ENCODE results near the gene TTLL4. TPM values are rescaled to one million over a fixed set of nuclear protein-coding genes. Genes with fewer than 3 reads are reported as not detected.

Gene TTLL4
- polyA plus RNA-seq, 1 of the 3 experiments (the other 2 are of a cell fraction), result 15.6 TPM

DNA sequence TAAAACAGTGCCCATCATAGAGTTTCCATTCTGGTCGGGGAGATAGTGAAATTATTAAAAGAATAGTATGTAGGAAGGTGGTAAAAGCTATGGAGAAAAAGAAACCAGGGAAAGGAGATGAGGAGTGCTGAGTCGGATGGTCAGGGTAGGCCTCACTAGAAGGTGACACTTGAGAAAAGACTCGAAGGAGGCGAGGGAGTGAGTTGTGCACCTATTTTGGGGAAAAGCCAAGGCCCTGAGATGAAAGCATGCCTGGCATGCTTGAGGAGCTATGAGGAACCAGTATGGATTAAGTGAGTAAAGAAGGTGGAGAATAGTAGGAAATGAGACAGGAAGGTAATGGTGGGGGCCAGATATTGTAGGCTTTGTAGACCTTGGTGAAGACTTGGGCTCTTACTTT is 7.3 kb upstream of the TTLL4 start (continued):
- TF ChIP-seq TEAD4 (IDR thresholded peaks at IDR 0.05; ENCODE audit: borderline replicate concordance, insufficient read depth) (no peak), TAF1 (IDR thresholded peaks at IDR 0.05; ENCODE audit: borderline replicate concordance, low read depth, low read length) (no peak), POLR2AphosphoS5 (IDR thresholded peaks at IDR 0.05; ENCODE audit: low read depth, low read length) (no peak), SMC3 (IDR thresholded peaks at IDR 0.05; ENCODE audit: low read depth, low read length) (no peak)
- TF ChIP-seq, protein P1, sequence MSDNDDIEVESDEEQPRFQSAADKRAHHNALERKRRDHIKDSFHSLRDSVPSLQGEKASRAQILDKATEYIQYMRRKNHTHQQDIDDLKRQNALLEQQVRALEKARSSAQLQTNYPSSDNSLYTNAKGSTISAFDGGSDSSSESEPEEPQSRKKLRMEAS (IDR thresholded peaks at IDR 0.05; ENCODE audit: low read depth), result no peak
- TF ChIP-seq, protein P2, sequence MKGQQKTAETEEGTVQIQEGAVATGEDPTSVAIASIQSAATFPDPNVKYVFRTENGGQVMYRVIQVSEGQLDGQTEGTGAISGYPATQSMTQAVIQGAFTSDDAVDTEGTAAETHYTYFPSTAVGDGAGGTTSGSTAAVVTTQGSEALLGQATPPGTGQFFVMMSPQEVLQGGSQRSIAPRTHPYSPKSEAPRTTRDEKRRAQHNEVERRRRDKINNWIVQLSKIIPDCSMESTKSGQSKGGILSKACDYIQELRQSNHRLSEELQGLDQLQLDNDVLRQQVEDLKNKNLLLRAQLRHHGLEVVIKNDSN (IDR thresholded peaks at IDR 0.05; ENCODE audit: borderline replicate concordance, low read depth), result no peak

DNA sequence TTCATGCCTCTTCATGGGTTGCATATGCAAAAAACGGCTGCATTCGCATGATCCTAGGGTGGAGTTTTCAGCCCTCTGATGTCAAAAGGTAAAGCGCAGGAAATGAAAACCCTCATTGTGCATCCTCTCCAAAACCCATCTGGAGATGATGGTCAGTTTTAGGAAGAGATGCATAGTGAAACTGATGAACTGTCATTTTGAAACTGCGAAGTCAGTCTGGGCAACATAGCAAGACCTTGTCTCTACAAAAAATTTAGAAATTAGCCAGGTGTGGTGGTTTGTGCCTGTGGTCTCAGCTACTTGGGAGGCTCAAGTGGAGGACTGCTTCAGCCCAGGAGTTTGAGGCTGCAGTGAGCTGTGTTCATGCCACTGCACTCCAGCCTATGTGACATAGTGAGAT is 2.5 kb upstream of the TTLL4 start:
- no peaks in the 10 kb centered on the region for H3K27me3 ChIP-seq (ENCODE audit: insufficient read depth)
- CTCF ChIA-PET, result interaction anchor here (1.0 to 2.1 kb wide), 4 partner anchors 14 to 139 kb away, joined by 3 to 10 read pairs (median 6); no protein-coding TSS in a partner anchor
- 0 out of 4 replicates have a peak, but pooled peaks cover 0 to 5% of the 10 kb centered on the region in 2 experiments for H3K4me1 ChIP-seq (ENCODE audit: control insufficient read depth in 1 of 2, insufficient read depth in 2 of 2, low read depth in 1 of 2, low read length in 1 of 2)
- no peaks in the 10 kb centered on the region for H3K9me2 ChIP-seq
- H3K9ac ChIP-seq, result no peak overlapping the region
- POLR2A ChIA-PET, result interaction anchor here (0.8 kb wide), 1 partner anchor 11 kb away, joined by 3 read pairs; no protein-coding TSS in a partner anchor
- no peaks in the 10 kb centered on the region for H4K20me1 ChIP-seq (ENCODE audit: insufficient read depth)
- no peak overlapping the region for H3K4me3 ChIP-seq (ENCODE audit: low read depth in 2 of 2, low read length in 1 of 2)
- H3K27ac ChIP-seq (ENCODE audit: low read depth in 2 of 2, low read length in 1 of 2), result no peak overlapping the region
- no peak overlapping the region for H2AFZ ChIP-seq (ENCODE audit: low read depth)
- no peaks in the 10 kb centered on the region for H3K9me3 ChIP-seq
- 92% methylated on average over 4 of the region's 4 CpGs for WGBS (ENCODE audit: low lambda C conversion rate)
- DNase-seq, result no peak
- peaks cover 5% of the 10 kb centered on the region for H3F3A ChIP-seq (replicated peaks; ENCODE audit: insufficient read depth)
- H3K4me2 ChIP-seq, result no peak overlapping the region
- H3K79me2 ChIP-seq (ENCODE audit: insufficient read depth), result peaks cover 19% of the 10 kb centered on the region
- peaks cover 0 to 5% of the 10 kb centered on the region in 2 experiments for H3K36me3 ChIP-seq (replicated peaks in 1 of 2; ENCODE audit: control insufficient read depth in 1 of 2, insufficient read depth in 2 of 2, low read length in 1 of 2)
- TF ChIP-seq ELF1 (IDR thresholded peaks at IDR 0.05), result no peak
- TF ChIP-seq, protein P1 (IDR thresholded peaks at IDR 0.05; ENCODE audit: low read depth), result no peak
- TF ChIP-seq RCOR1 (IDR thresholded peaks at IDR 0.05; ENCODE audit: low read length), result no peak
- no peak for TF ChIP-seq TCF12 (IDR thresholded peaks at IDR 0.05)
- TF ChIP-seq NFIC (IDR thresholded peaks at IDR 0.05; ENCODE audit: borderline replicate concordance), result no peak
- no peak for TF ChIP-seq FOXJ3 (CRISPR knock-in tag; IDR thresholded peaks at IDR 0.05)
- no peak for TF ChIP-seq TAF1 (IDR thresholded peaks at IDR 0.05; ENCODE audit: borderline replicate concordance, low read depth, low read length)
- no peak for TF ChIP-seq RAD21 (IDR thresholded peaks at IDR 0.05; ENCODE audit: low read length)
- TF ChIP-seq, protein P3, sequence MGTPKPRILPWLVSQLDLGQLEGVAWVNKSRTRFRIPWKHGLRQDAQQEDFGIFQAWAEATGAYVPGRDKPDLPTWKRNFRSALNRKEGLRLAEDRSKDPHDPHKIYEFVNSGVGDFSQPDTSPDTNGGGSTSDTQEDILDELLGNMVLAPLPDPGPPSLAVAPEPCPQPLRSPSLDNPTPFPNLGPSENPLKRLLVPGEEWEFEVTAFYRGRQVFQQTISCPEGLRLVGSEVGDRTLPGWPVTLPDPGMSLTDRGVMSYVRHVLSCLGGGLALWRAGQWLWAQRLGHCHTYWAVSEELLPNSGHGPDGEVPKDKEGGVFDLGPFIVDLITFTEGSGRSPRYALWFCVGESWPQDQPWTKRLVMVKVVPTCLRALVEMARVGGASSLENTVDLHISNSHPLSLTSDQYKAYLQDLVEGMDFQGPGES (IDR thresholded peaks at IDR 0.05; ENCODE audit: low read depth, low read length), result no peak
- TF ChIP-seq, protein P4, sequence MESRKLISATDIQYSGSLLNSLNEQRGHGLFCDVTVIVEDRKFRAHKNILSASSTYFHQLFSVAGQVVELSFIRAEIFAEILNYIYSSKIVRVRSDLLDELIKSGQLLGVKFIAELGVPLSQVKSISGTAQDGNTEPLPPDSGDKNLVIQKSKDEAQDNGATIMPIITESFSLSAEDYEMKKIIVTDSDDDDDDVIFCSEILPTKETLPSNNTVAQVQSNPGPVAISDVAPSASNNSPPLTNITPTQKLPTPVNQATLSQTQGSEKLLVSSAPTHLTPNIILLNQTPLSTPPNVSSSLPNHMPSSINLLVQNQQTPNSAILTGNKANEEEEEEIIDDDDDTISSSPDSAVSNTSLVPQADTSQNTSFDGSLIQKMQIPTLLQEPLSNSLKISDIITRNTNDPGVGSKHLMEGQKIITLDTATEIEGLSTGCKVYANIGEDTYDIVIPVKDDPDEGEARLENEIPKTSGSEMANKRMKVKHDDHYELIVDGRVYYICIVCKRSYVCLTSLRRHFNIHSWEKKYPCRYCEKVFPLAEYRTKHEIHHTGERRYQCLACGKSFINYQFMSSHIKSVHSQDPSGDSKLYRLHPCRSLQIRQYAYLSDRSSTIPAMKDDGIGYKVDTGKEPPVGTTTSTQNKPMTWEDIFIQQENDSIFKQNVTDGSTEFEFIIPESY (IDR thresholded peaks at IDR 0.05; ENCODE audit: borderline replicate concordance, low read depth), result no peak
- no peak for TF ChIP-seq POLR2AphosphoS5 (IDR thresholded peaks at IDR 0.05; ENCODE audit: low read depth, low read length)
- no peak for TF ChIP-seq JUND (IDR thresholded peaks at IDR 0.05)
- no peak for TF ChIP-seq GABPA (IDR thresholded peaks at IDR 0.05; ENCODE audit: low read depth)
- TF ChIP-seq, protein P5, sequence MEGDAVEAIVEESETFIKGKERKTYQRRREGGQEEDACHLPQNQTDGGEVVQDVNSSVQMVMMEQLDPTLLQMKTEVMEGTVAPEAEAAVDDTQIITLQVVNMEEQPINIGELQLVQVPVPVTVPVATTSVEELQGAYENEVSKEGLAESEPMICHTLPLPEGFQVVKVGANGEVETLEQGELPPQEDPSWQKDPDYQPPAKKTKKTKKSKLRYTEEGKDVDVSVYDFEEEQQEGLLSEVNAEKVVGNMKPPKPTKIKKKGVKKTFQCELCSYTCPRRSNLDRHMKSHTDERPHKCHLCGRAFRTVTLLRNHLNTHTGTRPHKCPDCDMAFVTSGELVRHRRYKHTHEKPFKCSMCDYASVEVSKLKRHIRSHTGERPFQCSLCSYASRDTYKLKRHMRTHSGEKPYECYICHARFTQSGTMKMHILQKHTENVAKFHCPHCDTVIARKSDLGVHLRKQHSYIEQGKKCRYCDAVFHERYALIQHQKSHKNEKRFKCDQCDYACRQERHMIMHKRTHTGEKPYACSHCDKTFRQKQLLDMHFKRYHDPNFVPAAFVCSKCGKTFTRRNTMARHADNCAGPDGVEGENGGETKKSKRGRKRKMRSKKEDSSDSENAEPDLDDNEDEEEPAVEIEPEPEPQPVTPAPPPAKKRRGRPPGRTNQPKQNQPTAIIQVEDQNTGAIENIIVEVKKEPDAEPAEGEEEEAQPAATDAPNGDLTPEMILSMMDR (IDR thresholded peaks at IDR 0.05), result no peak
- no peak for TF ChIP-seq CHD2 (IDR thresholded peaks at IDR 0.05; ENCODE audit: low read length, partially characterized antibody)
- TF ChIP-seq TEAD4 (IDR thresholded peaks at IDR 0.05; ENCODE audit: borderline replicate concordance, insufficient read depth), result no peak

All from SK-N-SH (cell line).